ENCODE measurements around the gene HOXD10.

Gene HOXD10

DNA sequence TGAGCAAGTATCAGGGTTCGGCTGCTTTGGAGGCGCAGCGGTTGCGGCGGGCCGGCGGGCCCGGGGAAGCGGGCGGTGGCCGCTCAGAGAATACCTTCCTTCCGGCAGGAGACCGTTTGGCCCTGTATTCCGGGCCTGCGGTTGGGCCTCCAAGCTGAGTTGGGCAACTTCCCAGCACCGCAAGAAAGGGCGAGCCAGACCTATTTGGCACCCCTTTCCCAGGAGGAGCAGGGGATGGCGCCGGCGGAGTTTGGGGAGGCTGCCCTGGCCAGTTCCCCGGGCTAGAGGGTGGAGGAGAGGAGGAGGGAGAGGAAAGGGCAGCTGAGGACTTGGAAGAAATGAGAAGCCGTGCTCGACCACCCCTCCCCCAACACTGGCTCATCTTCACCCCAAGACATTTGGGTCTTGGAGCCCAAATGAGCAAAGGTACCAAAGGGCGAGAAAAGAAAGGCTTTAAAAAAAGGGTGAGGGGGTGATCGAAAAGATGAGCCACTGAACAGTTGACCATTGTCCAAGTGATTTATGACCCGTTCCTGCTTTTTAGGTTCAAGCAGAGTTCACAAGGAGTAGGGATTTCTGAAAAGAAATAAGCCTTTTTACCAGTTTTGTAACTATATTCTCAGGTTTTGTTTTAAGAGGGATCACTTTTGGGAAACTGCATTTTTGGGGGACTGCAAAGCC is 48.9 kb downstream of the HOXD10 start:
- no peak for DNase-seq

GRCh38 chr2:176166272-176166671 is 49.7 kb downstream of the HOXD10 start:
- no peak for DNase-seq

GRCh38 chr2:176167398-176167797 is 50.8 kb downstream of the HOXD10 start:
- no peak for DNase-seq

DNA sequence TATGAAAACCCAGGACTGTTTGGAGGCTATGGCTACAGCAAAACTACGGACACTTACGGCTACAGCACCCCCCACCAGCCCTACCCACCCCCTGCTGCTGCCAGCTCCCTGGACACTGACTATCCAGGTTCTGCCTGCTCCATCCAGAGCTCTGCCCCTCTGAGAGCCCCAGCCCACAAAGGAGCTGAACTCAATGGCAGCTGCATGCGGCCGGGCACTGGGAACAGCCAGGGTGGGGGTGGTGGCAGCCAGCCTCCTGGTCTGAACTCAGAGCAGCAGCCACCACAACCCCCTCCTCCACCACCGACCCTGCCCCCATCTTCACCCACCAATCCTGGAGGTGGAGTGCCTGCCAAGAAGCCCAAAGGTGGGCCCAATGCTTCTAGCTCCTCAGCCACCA is 52.6 kb downstream of the HOXD10 start:
- no peak for DNase-seq

Measured in NCI-H1417 (cell line).